Endothelial cell of umbilical vein (primary cell): ENCODE results near the gene MARCHF9. TPM values are rescaled to one million over a fixed set of nuclear protein-coding genes. Genes with fewer than 3 reads are reported as not detected.

Experiments
- BruUV-seq: library from RNA; stranded (reverse); fragments of 400-500 nt; replicated peaks from 2 replicates; lab custom pipeline; 2021; lab: Mats Ljungman, UMichigan
- CTCF ChIA-PET: fragments of 300-600, 350-600 bp; sonication (Branson Sonifier 250); formaldehyde crosslinking; loops from one replicate; lab custom pipeline; 2021; ENCODE audit warnings: antibody characterized with exemption, inconsistent platforms; lab: Charles Lee
- POLR2A ChIA-PET: fragments of 300-600, 350-600 bp; sonication (Branson Sonifier 250); formaldehyde crosslinking; loops from one replicate; lab custom pipeline; 2021; ENCODE audit warnings: antibody characterized with exemption, inconsistent platforms; lab: Charles Lee
- DNase-seq: peaks from one replicate; pipeline ENCODE4 v3.0.0-alpha.2; 2011; ENCODE audit warnings: low read depth, low spot score
- FAIRE-seq: peaks from 2 replicates; lab custom pipeline; 2011; peaks lifted over from hg19 to GRCh38; lab: Jason Lieb, UNC
- H2AFZ ChIP-seq: 2 replicates; pipeline ENCODE4 v1.6.0; 2012; ENCODE audit warnings: low read depth, low read length, control low read depth, inconsistent platforms
- H3K27ac ChIP-seq: 2 replicates; pipeline ENCODE4 v1.5.1; 2011; ENCODE audit warnings: low read depth, mild to moderate bottlenecking, control low read depth, low read length, moderate library complexity; ENCODE audit not compliant: insufficient read depth
- H3K27me3 ChIP-seq, 2 experiments: 2 replicates each; pipeline versions ENCODE4 v1.6.0 to v1.6.1; 2011; ENCODE audit warnings: low read length in 2 of 2, mixed read lengths in 1 of 2; ENCODE audit not compliant: control insufficient read depth in 2 of 2, insufficient read depth in 2 of 2
- H3K36me3 ChIP-seq, 2 experiments: 2 replicates in 1 of 2; 3 replicates in 1 of 2; pipeline ENCODE4 v1.5.1; 2011; ENCODE audit warnings: low read length in 2 of 2, mild to moderate bottlenecking in 1 of 2, moderate library complexity in 1 of 2; ENCODE audit not compliant: control insufficient read depth in 2 of 2, insufficient read depth in 2 of 2; ENCODE audit errors: extremely low read depth in 1 of 2
- H3K4me1 ChIP-seq: 3 replicates; pipeline ENCODE4 v1.5.1; 2011; ENCODE audit warnings: mild to moderate bottlenecking, low read length; ENCODE audit not compliant: control insufficient read depth, insufficient read depth; ENCODE audit errors: extremely low read depth
- H3K4me2 ChIP-seq: 2 replicates; pipeline ENCODE4 v1.6.1; 2011; ENCODE audit warnings: low read length, control low read depth, mixed read lengths; ENCODE audit not compliant: insufficient read depth
- H3K4me3 ChIP-seq, 3 experiments: fragments of 200-600 bp in 1 of 3; sonication (generic), shearing (Covaris generic) in 1 of 3; replicated peaks in 1 of 3; 2 replicates each; pipeline ENCODE4 v1.5.1; 2011 to 2016; ENCODE audit warnings: control low read depth in 3 of 3, low read length in 3 of 3, mild to moderate bottlenecking in 2 of 3, inconsistent platforms in 1 of 3, low read depth in 1 of 3, moderate library complexity in 1 of 3; ENCODE audit not compliant: insufficient read depth in 1 of 3
- H3K79me2 ChIP-seq: 2 replicates; pipeline ENCODE4 v1.6.0; 2012; ENCODE audit warnings: low read length, inconsistent platforms; ENCODE audit not compliant: control insufficient read depth, insufficient read depth
- H3K9ac ChIP-seq: replicated peaks from 2 replicates; pipeline ENCODE3; 2011; ENCODE audit warnings: low read length, control low read depth; ENCODE audit not compliant: insufficient read depth; ENCODE audit errors: extremely low read depth
- H3K9me1 ChIP-seq: replicated peaks from 3 replicates; pipeline ENCODE4 v1.6.0; 2011; ENCODE audit warnings: mild to moderate bottlenecking, low read length; ENCODE audit not compliant: control insufficient read depth, insufficient read depth; ENCODE audit errors: extremely low read depth
- H3K9me3 ChIP-seq: replicated peaks from 2 replicates; pipeline ENCODE4 v1.5.1; 2012; ENCODE audit warnings: low read length, inconsistent platforms; ENCODE audit not compliant: control insufficient read depth, insufficient read depth
- H4K20me1 ChIP-seq: replicated peaks from 2 replicates; pipeline ENCODE3; 2011; ENCODE audit warnings: mild to moderate bottlenecking, low read length; ENCODE audit not compliant: control insufficient read depth, insufficient read depth; ENCODE audit errors: extremely low read depth
- CTCF ChIP-seq, 2 donors: IDR thresholded peaks; 1 replicate in 1 of 2; 2 replicates in 1 of 2; pipeline ENCODE4 v1.5.1; 2011; ENCODE audit warnings: low read length in 2 of 2, mild to moderate bottlenecking in 2 of 2, moderate library complexity in 2 of 2, control low read depth in 1 of 2, inconsistent platforms in 1 of 2, low read depth in 1 of 2; ENCODE audit not compliant: insufficient read depth in 1 of 2; ENCODE audit errors: extremely low read depth in 1 of 2
- EZH2 ChIP-seq: IDR thresholded peaks from 2 replicates; pipeline ENCODE4 v1.6.1; 2012; ENCODE audit warnings: borderline replicate concordance, low read depth, mild to moderate bottlenecking, moderate library complexity, low read length, inconsistent platforms; ENCODE audit not compliant: severe bottlenecking
- FOS ChIP-seq: IDR thresholded peaks from 2 replicates; pipeline ENCODE4 v1.6.1; 2011; ENCODE audit warnings: mild to moderate bottlenecking, low read length, moderate library complexity, borderline replicate concordance; ENCODE audit not compliant: insufficient read depth
- GATA2 ChIP-seq: IDR thresholded peaks from 2 replicates; pipeline ENCODE4 v1.7.0; 2011; ENCODE audit warnings: low read depth, mild to moderate bottlenecking, moderate library complexity, mixed read lengths, low read length; ENCODE audit not compliant: insufficient read length, insufficient read depth
- JUN ChIP-seq: IDR thresholded peaks from 2 replicates; pipeline ENCODE4 v1.6.1; 2011; ENCODE audit warnings: borderline replicate concordance, low read depth; ENCODE audit not compliant: insufficient read length, insufficient read depth
- MAX ChIP-seq: IDR thresholded peaks from 2 replicates; pipeline ENCODE4 v1.6.1; 2011; ENCODE audit not compliant: insufficient read depth, insufficient read length
- MYC ChIP-seq: IDR thresholded peaks from one replicate; pipeline ENCODE4 v1.6.1; 2011; ENCODE audit warnings: mild to moderate bottlenecking, low read depth, low read length
- POLR2A ChIP-seq: IDR thresholded peaks from 2 replicates; pipeline ENCODE4 v1.6.1; 2012; ENCODE audit warnings: low read depth, mild to moderate bottlenecking, control low read depth, low read length
- POLR2AphosphoS5 ChIP-seq: IDR thresholded peaks from 2 replicates; pipeline ENCODE4 v1.6.1; 2012; ENCODE audit warnings: low read depth, mild to moderate bottlenecking, control low read depth, low read length, moderate library complexity; ENCODE audit not compliant: insufficient read depth
- dilution Hi-C: fragments of 300-500 bp; cut with MboI; formaldehyde crosslinking; loops from one replicate; pipeline ENCODE4 v1.15.0; 2019; ENCODE audit warnings: low sequenced_read_pairs; ENCODE audit not compliant: extremely low pct_ligation_motif_present
- intact Hi-C: fragments of 100-400 bp; cut with micrococcal nuclease; formaldehyde crosslinking; loops from one replicate; pipeline ENCODE4 v1.10.0; 2022
- polyA plus RNA-seq, 4 experiments: library from polyadenylated mRNA; depleted of rRNA in 3 of 4; stranded (reverse) in 3 of 4; unstranded in 1 of 4; fragments of >200 nt; gene quantifications; 2 replicates each; pipeline versions ENCODE4 v1.2.1 to v1.2.3, GENCODE V29; 2011 to 2012; ENCODE audit warnings: missing spikeins in 1 of 4
- total RNA-seq: library from RNA; stranded (reverse); gene quantifications from 2 replicates; pipeline ENCODE4 v1.2.3, GENCODE V29; 2021

The MARCHF9 gene
- total and polyA plus RNA-seq, 2 donors (not counting 3 experiments of a cell fraction or from before 2014, with no cell fraction given) = 4.6 to 4.8 TPM

- peaks cover 0 to 3% of the 10 kb centered on the region in 2 experiments for H3K36me3 ChIP-seq
- H4K20me1 ChIP-seq = no peaks in the 10 kb centered on the region
- no peaks in the 10 kb centered on the region for H3K27me3 ChIP-seq
- no peaks in the 10 kb centered on the region for H3K9me1 ChIP-seq
- no peak overlapping the region for H3K4me2 ChIP-seq
- dilution Hi-C loops = no loop called here
- H3K79me2 ChIP-seq = peaks cover 2% of the 10 kb centered on the region
- DNase-seq (no peak), FAIRE-seq (no peak)
- H3K9me3 ChIP-seq = no peaks in the 10 kb centered on the region
- H3K27ac ChIP-seq = no peak overlapping the region
- H2AFZ ChIP-seq = no peak overlapping the region
- no TSS peak for BruUV-seq
- no peak overlapping the region for H3K9ac ChIP-seq
- CTCF ChIA-PET = interaction anchor here (3.0 kb wide), 1 partner anchor 19 kb away, joined by 7 read pairs; no protein-coding TSS in a partner anchor
- intact Hi-C loops = no loop called here
- TF ChIP-seq EZH2 (no peak), FOS (no peak), JUN (no peak)
- H3K4me1 ChIP-seq = peaks cover 9% of the 10 kb centered on the region
- POLR2A ChIA-PET = no interaction called here
- no peak overlapping the region for H3K4me3 ChIP-seq
These were observed 21.3 kb downstream of the MARCHF9 start for GRCh38 chr12:57776247-57776587.

GRCh38 chr12:57777367-57777766 lies 22.5 kb downstream of the MARCHF9 start:
- TF ChIP-seq EZH2 = no peak
- no peak for TF ChIP-seq FOS
- TF ChIP-seq MYC = no peak
- no peak for TF ChIP-seq JUN
- TF ChIP-seq POLR2AphosphoS5 = no peak
- TF ChIP-seq POLR2A = no peak
- no peak for TF ChIP-seq CTCF (IDR thresholded peaks at IDR 0.05; ENCODE audit: extremely low read depth in 1 of 2, insufficient read depth in 1 of 2, low read depth in 1 of 2, low read length in 2 of 2)
- no peak for TF ChIP-seq MAX
- no peak for TF ChIP-seq GATA2
- H3K79me2 ChIP-seq = no peaks in the 10 kb centered on the region
- BruUV-seq = no TSS peak
- H3K27me3 ChIP-seq = no peaks in the 10 kb centered on the region
- H3K4me3 ChIP-seq = no peak overlapping the region
- intact Hi-C loops (no loop called here), dilution Hi-C loops (no loop called here)
- no peak overlapping the region for H2AFZ ChIP-seq
- no peaks in the 10 kb centered on the region for H3K9me3 ChIP-seq
- ChIA-PET POLR2A (no interaction called here), CTCF (no interaction called here)
- no peaks in the 10 kb centered on the region for H3K9me1 ChIP-seq
- no peaks in the 10 kb centered on the region for H4K20me1 ChIP-seq
- H3K4me2 ChIP-seq = no peak overlapping the region
- H3K9ac ChIP-seq = no peak overlapping the region
- FAIRE-seq (no peak), DNase-seq (no peak)
- H3K4me1 ChIP-seq = peaks cover 5% of the 10 kb centered on the region
- H3K27ac ChIP-seq = no peak overlapping the region
- peaks cover 0 to 3% of the 10 kb centered on the region in 2 experiments for H3K36me3 ChIP-seq
